HG03342 (cell line): ENCODE measurements around the gene PHF12.

Source experiments
- ATAC-seq: cut with Tn5 transposase; IDR thresholded peaks from one replicate; pipeline ENCODE4 v1.9.1; 2021; ENCODE audit warnings: mild to moderate bottlenecking, moderate library complexity; ENCODE audit not compliant: unreplicated experiment

PHF12 gene

DNA sequence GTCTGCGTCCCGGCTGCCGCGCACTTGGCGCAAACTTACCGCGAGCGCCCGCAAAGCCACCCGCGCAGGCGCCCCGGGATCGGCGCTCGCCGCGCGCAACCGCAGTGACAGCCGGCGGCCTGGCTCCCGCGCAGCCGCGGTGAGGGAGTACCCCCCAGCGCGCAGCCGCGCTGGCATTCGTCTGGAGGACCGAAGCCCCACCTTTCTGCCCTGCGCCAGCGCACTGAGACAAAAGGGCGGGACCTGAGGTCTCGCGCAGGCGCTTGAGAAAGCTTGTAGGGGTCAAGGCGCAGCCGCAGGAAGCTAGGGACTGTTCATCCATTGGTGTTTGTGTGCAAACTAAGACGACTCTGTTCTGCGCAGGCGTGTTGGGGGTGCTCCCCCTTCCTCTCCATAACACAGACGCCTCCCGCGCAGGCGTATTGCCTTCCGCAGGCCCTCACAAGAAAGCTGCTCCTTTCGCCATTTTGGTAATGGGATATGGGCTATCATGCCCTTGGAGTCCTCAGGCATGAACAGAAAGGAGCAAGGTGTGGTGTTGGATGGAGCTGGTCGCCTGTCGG is at the start of gene PHF12:
Gene PHF12 (minus strand): TSS at position 91 of the 563 bp plus-strand sequence. CDS start 558 bp downstream, outside the sequence.
- peak; percentile 50 for ATAC-seq

DNA sequence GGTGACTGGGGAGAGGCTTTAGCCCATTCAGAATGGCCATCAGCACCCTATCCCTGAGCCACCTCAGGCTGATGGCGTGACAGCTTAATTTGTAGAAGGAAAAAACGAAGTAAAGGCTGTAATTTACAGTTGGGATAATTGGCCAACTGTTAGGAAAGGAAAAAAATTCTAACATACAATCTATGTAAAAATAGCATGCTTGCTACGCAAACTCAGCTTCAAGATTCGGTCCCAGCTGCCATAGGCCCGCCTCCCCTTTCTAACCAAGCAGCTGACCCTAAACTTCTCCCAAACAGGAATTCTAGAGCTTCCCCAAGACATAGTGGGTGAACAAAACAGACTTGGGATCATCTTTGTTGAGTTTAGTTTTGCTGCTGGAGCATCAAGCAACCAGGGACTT is 49.7 kb upstream of the PHF12 start:
- no peak for ATAC-seq

DNA sequence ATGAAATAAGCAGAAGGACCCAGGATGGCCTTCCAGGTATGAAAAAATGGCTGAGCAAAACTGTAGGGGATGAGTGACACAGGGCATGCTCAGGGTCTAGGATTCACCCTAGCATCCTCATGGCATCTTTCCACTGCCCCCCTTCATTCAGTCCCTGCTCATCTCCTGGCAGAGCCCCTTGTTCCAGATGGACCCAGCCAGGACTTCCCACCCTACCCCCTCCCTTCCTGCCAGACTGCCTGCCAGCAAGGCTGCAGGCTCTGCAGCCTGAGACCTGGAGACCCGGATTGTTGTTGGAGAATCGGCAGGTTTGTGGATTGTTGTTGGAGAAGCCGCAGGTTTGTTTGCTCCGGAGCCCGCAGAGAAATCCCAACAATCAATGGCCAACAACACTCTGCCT is 47.9 kb upstream of the PHF12 start:
- ATAC-seq: no peak

DNA sequence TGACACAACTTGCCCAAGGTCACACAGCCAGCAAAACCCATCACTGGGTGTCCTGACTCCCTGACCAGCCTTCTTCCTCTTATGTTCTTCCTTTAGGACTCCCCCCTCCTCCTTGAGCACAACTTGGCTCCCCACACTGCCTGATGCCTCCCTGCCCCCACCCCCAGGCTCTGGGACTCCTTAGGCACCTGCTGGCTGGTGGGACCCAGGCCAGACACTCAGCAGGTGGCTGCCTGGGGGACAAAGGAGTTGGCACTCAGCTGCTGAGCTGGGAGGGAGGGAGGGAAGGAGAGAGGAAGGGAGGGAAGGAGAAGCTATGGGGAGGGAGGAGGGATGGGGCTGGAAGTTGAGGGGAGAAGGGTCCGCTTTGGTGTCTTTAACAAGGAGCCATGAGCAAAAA is 46.5 kb upstream of the PHF12 start:
- ATAC-seq: no peak

DNA sequence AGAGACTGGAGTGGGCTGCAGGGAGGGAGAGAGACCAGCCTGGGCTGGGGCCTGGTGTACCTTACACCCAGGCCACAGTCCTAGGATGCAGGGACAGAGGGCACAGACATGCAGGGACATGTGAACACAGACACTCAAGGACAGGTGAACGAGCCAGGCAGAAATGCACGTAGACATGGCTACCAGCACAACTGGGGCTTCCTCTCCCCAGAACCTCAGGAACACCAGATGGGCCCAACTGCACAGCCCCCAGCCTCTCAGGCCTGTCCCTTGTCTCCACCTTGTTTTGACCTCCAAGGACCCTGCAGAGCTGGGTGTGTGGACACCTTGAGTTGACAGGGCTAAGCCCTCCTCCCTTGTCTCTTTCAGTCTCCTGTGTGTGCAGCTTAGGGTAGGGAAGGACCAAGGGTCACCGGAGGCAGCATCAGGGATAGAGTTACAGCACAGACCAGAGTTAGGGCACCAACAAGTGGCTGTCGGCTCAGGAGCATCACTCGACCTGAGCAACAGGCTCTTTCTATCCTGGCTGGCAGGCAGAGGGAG is 45.3 kb upstream of the PHF12 start:
- no peak for ATAC-seq

DNA sequence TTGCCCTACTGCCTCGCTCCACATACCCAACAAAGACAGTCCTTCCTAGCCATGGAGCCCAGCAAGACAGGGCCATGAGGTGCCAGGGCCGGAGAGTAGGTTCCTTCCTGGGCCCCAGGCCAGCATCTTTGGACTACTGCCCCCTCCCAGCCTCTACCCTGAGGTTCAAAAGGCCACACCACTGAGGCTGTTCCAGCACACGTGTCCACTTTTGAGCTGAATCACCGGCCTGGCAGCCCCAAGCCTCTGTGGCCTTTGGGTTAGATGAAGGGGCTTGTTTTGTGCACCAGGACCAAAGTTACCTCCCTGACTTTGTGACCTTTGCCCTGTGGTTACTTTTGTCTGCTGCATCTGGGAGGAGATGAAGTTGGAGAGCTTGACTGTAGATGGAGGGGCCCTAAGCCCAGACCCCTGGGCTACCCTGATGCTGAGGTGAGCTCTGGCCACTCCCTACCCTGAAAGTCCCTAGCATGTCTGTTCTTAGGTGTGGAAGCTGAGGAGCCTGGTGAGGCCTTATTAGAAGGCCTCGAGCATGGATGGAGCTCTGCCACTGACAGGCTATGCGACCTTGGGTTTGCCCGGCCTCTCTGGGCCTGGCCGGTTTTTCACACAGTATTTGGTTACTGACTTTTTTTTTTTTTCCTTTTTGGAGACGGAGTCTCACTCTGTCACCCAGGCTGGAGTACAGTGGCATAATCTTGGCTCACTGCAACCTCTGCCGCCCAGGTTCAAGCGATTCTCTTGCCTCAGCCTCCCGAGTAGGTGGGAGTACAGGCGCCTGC is 42.5 kb upstream of the PHF12 start:
- ATAC-seq: no peak

DNA sequence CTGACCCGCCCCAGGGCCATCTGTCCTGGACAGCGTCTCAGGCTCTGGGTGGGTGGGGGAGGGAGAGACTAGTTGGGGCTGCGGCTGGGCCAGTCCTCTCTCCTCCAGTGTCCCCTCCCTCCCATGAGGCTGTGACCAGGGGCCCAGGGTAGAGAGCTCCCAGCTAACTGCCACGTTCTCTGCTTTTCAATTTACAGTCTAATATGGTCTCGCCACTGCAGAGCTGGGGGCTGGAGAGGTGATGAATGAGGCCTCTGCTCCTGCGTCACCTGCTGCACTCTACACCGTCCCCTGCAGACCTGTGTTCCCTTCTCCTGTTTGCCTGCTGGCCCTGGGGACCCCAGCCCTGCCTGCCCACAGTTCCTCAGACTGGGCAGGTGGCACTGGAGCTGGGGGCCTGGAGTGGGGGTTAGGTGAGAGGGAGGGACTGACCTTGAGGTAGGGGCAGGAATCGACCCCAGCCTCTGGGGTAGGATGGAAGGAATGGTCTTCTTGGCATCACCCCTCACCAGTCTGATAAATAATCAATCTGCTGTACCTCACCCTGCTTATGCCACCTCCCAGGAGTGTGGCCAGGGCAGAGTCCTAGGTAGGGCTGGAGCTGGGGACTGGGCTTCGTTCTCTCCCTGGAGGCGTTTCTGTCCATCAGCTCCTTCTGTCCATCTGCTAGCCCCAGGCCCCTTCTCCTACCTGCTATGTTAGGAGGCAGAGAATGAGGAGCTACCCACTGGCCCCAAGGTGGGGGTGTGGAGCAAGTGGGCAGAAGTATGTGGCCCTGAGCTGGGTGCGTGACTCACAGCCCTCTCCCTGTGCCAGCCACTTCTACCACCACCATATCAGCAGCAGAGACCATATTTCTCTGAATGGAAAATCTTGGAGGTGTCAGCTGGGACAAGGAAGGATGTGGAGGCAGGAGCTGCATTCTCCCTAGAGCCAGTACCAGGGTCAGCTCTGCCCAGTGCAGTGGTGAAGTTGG is 41.6 kb upstream of the PHF12 start:
- no peak for ATAC-seq

DNA sequence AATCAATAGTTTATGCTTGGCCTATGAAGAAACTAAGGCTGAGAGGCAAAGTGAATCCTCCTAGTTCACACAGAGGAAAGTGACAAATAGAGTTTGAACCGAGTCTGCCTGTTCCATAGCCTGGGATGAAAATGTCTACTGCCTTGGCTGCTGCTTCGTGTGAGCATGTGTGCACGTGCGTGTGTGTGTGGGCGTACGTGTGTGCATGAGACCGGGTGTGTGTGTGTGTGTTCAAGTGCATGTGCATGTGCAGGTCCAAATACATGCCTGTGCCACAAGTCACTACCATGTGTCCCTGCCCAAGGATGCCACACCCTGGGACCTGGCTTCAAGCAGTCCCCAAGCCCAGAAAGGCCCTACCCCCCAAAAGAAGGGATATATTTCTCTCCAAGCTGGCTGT is 40.9 kb upstream of the PHF12 start:
- no peak for ATAC-seq

DNA sequence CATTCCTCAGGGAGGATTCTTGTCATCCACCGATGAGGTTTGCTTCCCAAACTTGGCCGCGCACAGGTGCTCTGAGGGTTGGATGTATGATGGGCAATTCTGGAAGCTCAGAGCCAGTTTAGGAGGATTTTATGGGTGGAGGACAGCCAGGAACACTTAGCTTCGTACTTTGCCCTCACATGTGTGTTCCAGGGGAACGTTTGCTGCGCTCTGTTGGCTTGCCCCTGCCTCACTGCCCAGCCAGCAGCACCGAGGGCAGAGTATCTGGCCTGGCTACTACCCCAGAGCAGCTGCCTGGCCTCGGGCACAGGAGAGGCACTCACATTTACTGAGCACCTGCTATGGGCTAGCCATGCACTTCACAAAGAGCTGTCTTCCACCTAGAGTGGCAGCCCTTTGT is 40.5 kb upstream of the PHF12 start:
- ATAC-seq: no peak

DNA sequence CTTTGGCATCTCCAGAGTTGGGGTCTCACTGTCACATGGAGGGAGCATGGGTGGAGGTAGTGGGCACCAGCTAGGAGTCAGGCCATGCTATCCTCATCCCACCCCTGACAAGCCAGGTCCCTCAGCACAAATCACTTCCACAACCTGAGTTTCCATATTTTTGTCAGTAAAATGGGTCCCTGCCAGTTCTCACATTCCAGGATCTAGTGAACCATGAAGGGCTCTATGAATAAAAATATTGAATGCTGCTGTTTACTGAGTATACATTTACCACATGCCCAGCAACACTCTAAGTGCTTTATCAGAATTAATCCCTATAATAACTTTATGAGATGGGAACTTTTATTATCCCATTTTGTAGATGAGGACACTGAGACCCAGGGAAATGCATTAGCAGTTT is 37.7 kb upstream of the PHF12 start:
- ATAC-seq: no peak

DNA sequence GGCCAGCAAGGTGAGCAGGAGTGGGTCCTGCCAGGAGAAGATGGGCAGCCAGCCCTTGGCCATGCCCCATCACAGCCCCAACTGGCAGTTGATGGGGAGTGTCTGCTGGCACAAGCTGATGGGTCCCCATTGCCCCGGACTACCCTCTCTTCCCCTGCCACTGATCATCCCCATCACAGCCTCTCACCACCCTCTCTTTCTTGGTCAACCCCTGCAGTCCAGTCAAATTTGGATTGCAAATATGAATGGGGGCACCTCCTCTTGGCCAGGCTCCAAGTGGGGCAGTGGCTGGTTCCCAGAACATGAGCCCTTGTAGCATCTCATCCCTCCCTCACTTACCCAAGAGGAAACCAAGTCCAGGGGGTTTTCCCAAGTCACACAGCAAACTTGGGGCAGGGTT is 37.2 kb upstream of the PHF12 start:
- no peak for ATAC-seq

DNA sequence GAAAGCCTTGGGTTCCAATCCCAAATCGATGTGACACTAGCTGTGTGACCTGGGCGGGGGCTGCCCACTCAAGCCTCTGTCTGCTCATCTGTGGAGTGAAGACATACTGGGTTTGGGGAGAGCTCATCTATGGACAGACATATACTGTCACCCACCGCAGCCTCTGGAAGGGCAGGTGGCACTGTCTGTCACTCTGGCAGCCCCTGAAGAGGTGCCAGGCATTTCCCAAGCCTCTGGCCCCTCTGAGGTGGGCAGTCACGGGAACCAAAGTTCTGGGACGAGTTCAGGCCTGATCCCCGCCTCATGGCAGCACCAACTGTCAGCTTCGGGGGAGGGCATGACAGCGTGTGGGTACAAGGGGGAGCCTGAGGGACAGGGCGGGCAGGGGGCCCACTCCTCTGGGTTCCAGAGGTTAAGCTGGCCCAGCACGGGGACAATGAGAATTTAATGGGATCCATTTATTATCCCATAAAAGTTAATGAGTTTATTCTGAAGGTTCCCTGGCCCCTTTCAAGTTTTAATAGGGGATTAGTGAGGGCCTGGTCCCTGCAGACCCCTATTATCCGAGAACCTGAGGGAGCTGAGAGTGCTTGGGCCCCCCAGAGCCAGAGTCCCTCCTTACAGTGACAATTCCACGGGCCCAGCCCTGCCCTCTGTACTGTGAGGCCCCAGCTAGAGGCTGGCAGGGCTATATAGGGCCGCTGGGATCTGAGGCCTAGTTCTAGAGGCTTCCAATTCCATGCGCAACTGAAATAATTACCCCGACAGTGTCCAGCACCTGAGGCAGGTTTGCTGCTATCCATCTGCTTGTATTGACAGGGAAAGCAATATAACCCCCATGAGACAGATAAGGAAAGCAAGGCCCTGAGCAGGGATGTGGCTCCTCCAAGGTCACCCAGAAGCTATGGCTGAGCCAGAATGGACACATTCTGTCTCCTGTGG is 35.7 kb upstream of the PHF12 start:
- no peak for ATAC-seq

DNA sequence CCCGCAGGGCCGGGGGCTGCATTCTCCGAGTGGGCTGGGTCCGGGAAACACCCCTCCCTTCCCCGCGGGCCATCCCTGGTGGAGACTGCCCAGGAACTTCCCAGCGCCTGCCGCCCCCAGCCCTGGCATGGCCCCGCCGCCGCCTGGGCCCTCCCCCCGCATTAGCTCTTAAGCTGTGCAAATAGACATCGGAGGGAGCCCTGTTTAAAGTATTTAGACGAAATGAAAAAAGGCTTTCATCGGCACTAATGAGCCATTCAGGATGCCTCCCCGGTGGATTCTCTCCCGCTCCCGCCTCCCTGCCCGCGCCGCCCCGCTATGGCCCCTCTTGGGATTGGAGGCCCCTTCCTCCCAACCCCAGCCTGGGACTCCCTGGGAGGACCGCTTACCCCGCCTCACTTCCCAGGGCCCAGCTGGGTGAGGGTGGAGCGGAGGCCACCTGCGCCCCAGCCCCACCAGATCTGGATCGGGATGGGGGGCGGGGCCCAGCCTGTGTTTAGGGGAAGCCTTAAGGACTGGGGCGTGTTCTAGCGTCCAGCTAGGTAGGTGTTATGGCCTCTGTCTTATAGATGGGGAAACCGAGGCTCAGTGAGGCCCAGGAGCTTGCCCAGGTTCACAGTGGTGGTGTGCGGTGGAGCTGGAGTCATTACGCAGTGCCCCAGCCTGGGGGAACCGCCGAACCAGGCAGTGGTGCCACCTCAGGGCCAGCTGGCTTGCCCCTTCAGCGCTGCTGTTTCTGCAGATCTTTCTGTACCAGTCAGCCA is 34.8 kb upstream of the PHF12 start:
- ATAC-seq: no peak

DNA sequence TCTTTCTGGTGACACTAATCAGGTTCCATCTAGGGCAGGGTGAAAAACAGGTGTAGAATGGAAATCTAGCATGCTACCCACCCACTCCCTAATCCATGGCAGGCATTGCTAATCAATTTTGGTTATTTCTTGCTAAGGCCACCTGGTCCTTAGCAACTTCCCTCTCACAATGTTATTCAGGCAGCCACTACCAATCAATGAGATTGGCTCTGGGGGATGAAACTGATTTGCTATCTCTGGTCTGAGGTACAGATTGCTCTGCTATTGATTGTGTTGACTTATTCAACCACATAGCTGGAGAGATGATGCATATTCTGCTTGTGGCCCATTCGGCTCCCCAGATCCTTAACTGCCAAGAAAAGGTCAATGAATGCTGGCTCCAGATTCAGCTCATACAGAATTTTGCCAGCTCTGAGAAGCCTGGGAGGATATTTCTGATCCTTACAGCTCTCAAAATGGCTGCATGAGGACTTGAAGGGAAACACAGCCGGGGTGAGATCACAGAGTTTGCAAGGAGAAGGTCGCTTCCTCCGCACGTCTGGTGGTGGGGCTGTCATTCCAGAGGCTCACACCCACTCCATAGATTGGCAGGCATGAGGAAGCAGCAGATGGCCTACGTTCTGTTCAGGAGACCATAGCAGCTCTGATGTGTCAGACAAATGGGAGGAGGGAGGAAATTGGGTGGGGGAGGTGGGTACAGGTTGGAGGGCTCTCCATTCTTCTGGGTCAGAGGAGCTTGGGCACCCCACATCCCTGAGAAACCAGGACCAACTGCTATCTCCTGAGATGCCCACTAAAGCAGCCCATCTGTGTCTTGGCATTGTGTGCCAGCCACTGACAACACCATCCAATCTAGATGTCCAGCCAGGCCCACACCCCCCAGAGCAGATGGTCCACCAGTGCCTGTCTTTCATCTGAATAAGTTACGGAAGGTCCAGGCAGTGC is 32.2 kb upstream of the PHF12 start:
- ATAC-seq: no peak

DNA sequence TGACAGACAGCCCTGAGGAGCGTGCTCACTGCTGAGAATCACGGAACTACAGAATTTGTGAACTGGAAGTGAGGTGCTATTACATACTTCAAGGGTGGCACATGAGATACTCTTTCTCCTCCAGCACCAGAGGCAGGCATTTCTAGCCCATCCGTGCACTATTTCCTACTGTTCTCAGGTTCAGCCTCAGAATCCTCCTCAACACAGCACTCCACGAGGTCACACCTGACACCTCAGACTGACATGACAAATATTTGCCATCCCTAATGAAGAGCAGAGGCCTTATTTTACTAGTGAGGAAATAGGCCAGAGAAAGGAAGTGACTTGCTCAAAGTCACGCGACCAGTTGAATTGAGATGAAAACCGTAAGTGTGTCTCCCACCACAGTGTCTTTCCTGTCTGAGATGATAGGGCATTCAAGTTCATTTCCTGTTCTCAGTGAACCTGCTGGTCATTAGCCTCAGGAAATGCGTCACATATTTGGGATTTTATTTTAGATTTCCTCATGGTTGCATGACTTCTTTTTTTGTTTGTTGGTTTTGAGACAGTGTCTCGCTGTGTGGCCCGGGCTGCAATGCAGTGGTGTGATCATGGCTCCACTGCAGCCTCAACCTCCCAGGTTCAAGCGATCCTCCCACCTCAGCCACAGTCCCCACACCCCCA is 30.9 kb upstream of the PHF12 start:
- ATAC-seq: no peak

DNA sequence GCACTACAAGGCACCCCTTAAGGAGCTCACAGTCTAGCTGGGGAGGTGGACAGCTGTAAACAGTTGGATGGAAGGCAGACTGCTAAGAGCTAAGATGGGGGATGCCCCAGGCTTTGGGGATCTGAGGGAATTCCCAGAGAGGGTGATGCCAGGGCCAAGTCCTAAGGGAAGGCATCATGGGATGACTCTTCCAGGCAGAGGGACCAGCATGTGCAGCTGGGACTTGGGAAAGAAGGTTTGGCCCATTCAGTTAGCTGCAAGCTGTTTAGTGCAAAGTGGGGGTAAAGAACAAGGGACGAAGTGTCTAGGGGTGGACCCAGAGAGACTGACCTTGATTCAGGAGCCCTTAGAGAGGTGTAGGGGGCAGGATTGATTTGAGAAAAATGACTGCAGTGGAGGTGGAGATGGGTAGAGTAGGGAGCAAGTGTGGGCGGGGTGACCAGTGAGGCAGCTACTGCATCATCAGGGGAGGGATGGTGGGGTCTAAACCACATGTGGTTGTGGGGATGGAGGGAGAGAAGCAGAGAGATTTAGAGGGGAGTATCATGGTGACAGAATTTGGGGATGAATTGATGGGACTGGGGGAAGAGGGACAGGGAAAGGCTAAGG is 27.1 kb upstream of the PHF12 start:
- ATAC-seq: no peak

DNA sequence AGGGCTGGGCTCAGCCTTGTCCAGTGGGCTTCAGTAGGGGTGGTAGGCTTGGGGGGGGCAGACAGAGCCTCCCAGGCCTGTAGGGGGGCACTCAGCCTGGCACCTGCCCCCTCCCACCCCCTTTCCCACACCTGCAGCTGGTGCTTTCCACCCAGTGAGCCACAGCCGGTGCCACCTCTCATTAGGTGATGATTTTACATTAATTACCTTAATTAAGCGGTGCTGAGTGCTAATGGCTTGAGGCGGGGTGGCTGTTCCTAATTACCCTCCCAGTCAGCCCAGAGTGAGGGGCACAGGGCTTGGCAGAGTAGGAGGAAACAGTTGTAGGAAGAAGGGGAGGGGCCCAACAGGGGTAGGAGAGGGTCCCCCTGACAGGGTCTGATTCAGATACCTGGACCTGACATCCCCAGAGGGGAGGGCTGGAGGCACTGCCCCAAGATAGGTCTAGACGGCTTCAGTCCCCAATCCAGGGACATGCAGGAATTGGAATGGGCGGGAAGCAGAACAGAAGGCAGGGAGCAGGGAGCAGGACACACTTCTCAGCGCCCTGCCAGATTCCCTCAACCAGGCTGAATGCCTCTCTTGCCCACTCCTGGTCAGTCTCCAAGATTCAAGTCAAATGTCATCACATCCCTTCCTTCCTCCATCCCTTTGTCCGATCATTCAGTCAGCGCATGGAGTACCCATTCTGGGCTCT is 26.5 kb upstream of the PHF12 start:
- no peak for ATAC-seq
